K562 (cell line): ENCODE data around the gene LRCH1. TPM values are rescaled to one million over a fixed set of nuclear protein-coding genes. Genes with fewer than 3 reads are reported as not detected.

Experiments used
- ATAC-seq: fragments of 200-7000 bp; cut with Tn5 transposase; 3 replicates; pipeline ENCODE4 v1.9.1; 2020; ENCODE audit warnings: moderate library complexity
- BruUV-seq: library from RNA; stranded (reverse); fragments of 400-500 nt; replicated peaks from 2 replicates; lab custom pipeline; 2021; lab: Mats Ljungman, UMichigan
- CTCF ChIA-PET: fragments of 300-600 bp; formaldehyde crosslinking; extraction: SDS; loops from one replicate; lab custom pipeline; 2021; ENCODE audit warnings: low intra/inter-chr PET ratio; lab: Yijun Ruan, JAX
- POLR2A ChIA-PET: fragments of 300-600, 350-650 bp; sonication (Branson Sonifier 250); formaldehyde crosslinking; extraction: SDS; loops from one replicate; lab custom pipeline; 2021; ENCODE audit warnings: antibody characterized with exemption, inconsistent platforms; lab: Yijun Ruan, JAX
- DNase-seq, 4 experiments: peaks; one replicate each; pipeline versions ENCODE4 v3.0.0 to v3.0.0-alpha.2; 2011 to 2018; ENCODE audit warnings: low spot score in 3 of 4, mixed read lengths in 3 of 4; ENCODE audit errors: extremely low read depth in 1 of 4
- FAIRE-seq: peaks from 2 replicates; lab custom pipeline; 2011; peaks lifted over from hg19 to GRCh38; lab: Jason Lieb, UNC
- H2AFZ ChIP-seq: 2 replicates; pipeline ENCODE4 v1.6.0; 2011; ENCODE audit warnings: low read depth, low read length, control low read depth, inconsistent platforms
- H3K27ac ChIP-seq: fragments of 200-600 bp; 3 replicates; pipeline ENCODE4 v1.8.0; 2011; ENCODE audit warnings: low read depth, mild to moderate bottlenecking, control low read depth, inconsistent platforms, low read length, moderate library complexity, mixed read lengths; ENCODE audit errors: extremely low read depth
- H3K27me3 ChIP-seq, 2 experiments: fragments of 300-600 bp in 1 of 2; 2 replicates in 1 of 2; 3 replicates in 1 of 2; pipeline versions ENCODE4 v1.6.0 to v1.8.0; 2011; ENCODE audit warnings: inconsistent platforms in 2 of 2, low read length in 2 of 2, mild to moderate bottlenecking in 1 of 2, mixed read lengths in 1 of 2, moderate library complexity in 1 of 2; ENCODE audit not compliant: control insufficient read depth in 2 of 2, insufficient read depth in 2 of 2
- H3K36me3 ChIP-seq: fragments of 300-600 bp; 3 replicates; pipeline ENCODE4 v1.8.0; 2011; ENCODE audit warnings: mild to moderate bottlenecking, low read length, inconsistent platforms; ENCODE audit not compliant: control insufficient read depth, insufficient read depth
- H3K4me1 ChIP-seq, 2 experiments: fragments of 200-600 bp in 1 of 2; replicated peaks in 1 of 2; 2 replicates in 1 of 2; 3 replicates in 1 of 2; pipeline versions ENCODE4 v1.5.1 to v1.8.0; 2011; ENCODE audit warnings: inconsistent platforms in 2 of 2, low read length in 2 of 2, mild to moderate bottlenecking in 1 of 2, mixed read lengths in 1 of 2, moderate library complexity in 1 of 2; ENCODE audit not compliant: control insufficient read depth in 2 of 2, insufficient read depth in 2 of 2
- H3K4me2 ChIP-seq: 2 replicates; pipeline ENCODE4 v1.6.1; 2011; ENCODE audit warnings: low read length, control low read depth, inconsistent platforms, mixed read lengths; ENCODE audit not compliant: insufficient read depth
- H3K4me3 ChIP-seq: fragments of 200-600 bp; sonication (generic), shearing (Covaris generic); 2 replicates; pipeline ENCODE4 v1.5.1; 2016; ENCODE audit warnings: control low read depth, inconsistent platforms
- H3K79me2 ChIP-seq: fragments of 200-600 bp; 3 replicates; pipeline ENCODE4 v1.8.0; 2011; ENCODE audit warnings: low read length, inconsistent platforms; ENCODE audit not compliant: control insufficient read depth, insufficient read depth
- H3K9ac ChIP-seq, 2 experiments: 2 replicates each; pipeline versions ENCODE4 v1.6.0 to v1.6.1; 2011; ENCODE audit warnings: low read depth in 2 of 2, low read length in 2 of 2, control low read depth in 1 of 2, inconsistent platforms in 1 of 2, mild to moderate bottlenecking in 1 of 2, mixed read lengths in 1 of 2; ENCODE audit not compliant: insufficient read depth in 1 of 2
- H3K9me1 ChIP-seq: one replicate; pipeline ENCODE4 v1.6.0; 2011; ENCODE audit warnings: inconsistent platforms, mild to moderate bottlenecking, low read length, moderate library complexity; ENCODE audit not compliant: control insufficient read depth, insufficient read depth
- H3K9me3 ChIP-seq: replicated peaks from 2 replicates; pipeline ENCODE4 v1.5.1; 2011; ENCODE audit warnings: low read depth, low read length, inconsistent platforms; ENCODE audit not compliant: control insufficient read depth, insufficient read depth
- H4K20me1 ChIP-seq: replicated peaks from 2 replicates; pipeline ENCODE4 v1.6.1; 2011; ENCODE audit warnings: low read length, inconsistent platforms, mixed read lengths; ENCODE audit not compliant: control insufficient read depth, insufficient read depth
- CHD1 ChIP-seq: fragments of 200-600 bp; sonication (generic); IDR thresholded peaks from one replicate; pipeline ENCODE4 v1.6.1; 2012; ENCODE audit warnings: mild to moderate bottlenecking, moderate library complexity, low read length, inconsistent platforms
- HNRNPUL1 ChIP-seq: fragments of 200-400 bp; formaldehyde crosslinking; IDR thresholded peaks from 2 replicates; pipeline ENCODE4 v1.6.1; 2017; ENCODE audit warnings: low read length
- KAT7 ChIP-seq: sonication (generic); formaldehyde crosslinking; IDR thresholded peaks from 2 replicates; pipeline ENCODE4 v1.8.0; 2022; ENCODE audit warnings: missing genetic modification reagents, mild to moderate bottlenecking, borderline replicate concordance
- MAZ ChIP-seq, 2 experiments: fragments of 450-650 bp in 1 of 2; sonication (generic) in 1 of 2; formaldehyde crosslinking; IDR thresholded peaks in 1 of 2; conservative IDR thresholded peaks in 1 of 2; 2 replicates each; pipeline versions ENCODE4 v1.4.0 to v1.5.0; 2020; ENCODE audit warnings: mild to moderate bottlenecking in 1 of 2, missing genetic modification reagents in 1 of 2
- NCOA6 ChIP-seq: fragments of 450-650 bp; IDR thresholded peaks from 2 replicates; pipeline ENCODE4 v1.6.1; 2017; ENCODE audit warnings: mild to moderate bottlenecking
- NR2F6 ChIP-seq: fragments of 450-650 bp; formaldehyde crosslinking; IDR thresholded peaks from 2 replicates; pipeline ENCODE4 v1.4.0; 2020; ENCODE audit warnings: mild to moderate bottlenecking
- PYGO2 ChIP-seq: fragments of 450-650 bp; IDR thresholded peaks from 2 replicates; pipeline ENCODE4 v1.6.1; 2016; ENCODE audit warnings: mild to moderate bottlenecking, missing genetic modification characterization, moderate library complexity, missing compliant biosample characterization
- ZNF589 ChIP-seq: fragments of 200-800 bp; sonication (Bioruptor generic); IDR thresholded peaks from 2 replicates; pipeline ENCODE4 v1.6.1; 2016; ENCODE audit warnings: low read depth, missing genetic modification characterization, missing compliant biosample characterization
- WGBS: fragments of 100-300 bp; shearing (Covaris generic); methylation state at CpG from one replicate; pipeline ENCODE4 v1.1.6; 2016; ENCODE audit warnings: low coverage, mixed read lengths; ENCODE audit not compliant: insufficient coverage; ENCODE audit errors: missing lambda C conversion rate; 5-methylcytosine and 5-hydroxymethylcytosine counted together
- in situ Hi-C: fragments of 300-500 bp; cut with MboI; formaldehyde crosslinking; loops from 4 replicates; pipeline ENCODE4 v1.15.0; 2018; ENCODE audit warnings: inconsistent platforms, mixed read lengths
- intact Hi-C: fragments of 100-400 bp; cut with micrococcal nuclease; formaldehyde crosslinking; loops from 2 replicates; pipeline ENCODE4 v1.14.2; 2022
- polyA plus RNA-seq, 8 experiments: library from polyadenylated mRNA; depleted of rRNA in 4 of 8; stranded (reverse) in 5 of 8; unstranded in 3 of 8; fragments of >200 nt; fragmentation: Nextera tagmentation in 2 of 8; fragmentation: Illumina TruSeq in 1 of 8; extraction: Ambion mirVana in 2 of 8; extraction: Trizol in 1 of 8; gene quantifications; 2 replicates each; pipeline versions ENCODE4 v1.2.1 to v1.2.3, GENCODE V29; 2011 to 2014; ENCODE audit warnings: inconsistent platforms in 1 of 8, missing spikeins in 1 of 8
- total RNA-seq, 7 experiments: library from RNA; depleted of rRNA in 6 of 7; stranded (reverse); fragments of >200 nt in 6 of 7; fragmentation: Illumina TruSeq in 2 of 7; extraction: Trizol in 2 of 7; gene quantifications; 2 replicates each; pipeline versions ENCODE4 v1.2.1 to v1.2.3, GENCODE V29; 2011 to 2021; ENCODE audit warnings: low replicate concordance in 1 of 7
- TF ChIP-seq, protein P1 (sequence below): fragments of 250-450 bp; sonication (Bioruptor Pico); IDR thresholded peaks from 2 replicates; pipeline ENCODE4 v1.5.0; 2022; ENCODE audit warnings: mild to moderate bottlenecking

The LRCH1 gene
- total and polyA plus RNA-seq, 9 of the 15 experiments (the other 6 are each of a cell fraction or from before 2014, with no cell fraction given), result 1.1 to 6.8 (median 3.7) TPM

DNA sequence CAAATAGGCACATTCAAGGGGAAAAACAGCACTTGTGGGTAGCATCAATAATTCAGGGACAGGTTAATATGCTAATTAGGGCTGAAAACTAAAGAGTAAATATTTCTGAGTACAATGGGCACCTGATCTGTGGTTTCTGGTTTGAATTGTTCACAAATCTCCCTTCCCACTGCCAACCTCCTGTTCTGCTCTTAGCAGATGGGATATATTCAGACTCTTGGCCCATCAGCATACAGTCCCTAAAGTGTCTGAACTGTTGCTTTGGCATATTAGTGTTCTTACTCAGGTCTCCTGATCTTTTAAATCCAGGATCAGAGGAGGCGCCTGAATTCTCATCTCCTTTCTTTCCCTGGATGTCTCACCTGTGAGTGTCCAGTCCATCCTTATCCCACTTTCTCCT is 8.2 kb upstream of the LRCH1 start:
- no peak overlapping the region for H3K27ac ChIP-seq
- 0% methylated on average over 1 of the region's 1 CpG for WGBS
- no peak overlapping the region for H2AFZ ChIP-seq
- BruUV-seq, result no TSS peak
- FAIRE-seq, result no peak
- ChIA-PET CTCF (no interaction called here), POLR2A (no interaction called here)
- no peak overlapping the region for H3K9ac ChIP-seq
- H3K79me2 ChIP-seq, result no peaks in the 10 kb centered on the region
- DNase-seq, result no peak
- H3K36me3 ChIP-seq, result no peaks in the 10 kb centered on the region
- no peak overlapping the region for H3K4me2 ChIP-seq
- no peak overlapping the region for H3K4me3 ChIP-seq
- in situ Hi-C loops, result no loop called here
- H3K9me3 ChIP-seq, result no peaks in the 10 kb centered on the region
- no peaks in the 10 kb centered on the region for H3K4me1 ChIP-seq
- no peak for ATAC-seq
- intact Hi-C loops, result no loop called here
- TF ChIP-seq MAZ (CRISPR knock-in tag; conservative IDR thresholded peaks at IDR 0.05 in 1 of 2, IDR thresholded peaks at IDR 0.05 in 1 of 2), result no peak
- TF ChIP-seq PYGO2 (tag), result no peak
- TF ChIP-seq CHD1, result no peak
- no peak for TF ChIP-seq KAT7
- no peak for TF ChIP-seq NR2F6 (CRISPR knock-in tag)
- TF ChIP-seq HNRNPUL1, result no peak
- no peak for TF ChIP-seq ZNF589
- TF ChIP-seq NCOA6, result no peak
- TF ChIP-seq, protein P1, sequence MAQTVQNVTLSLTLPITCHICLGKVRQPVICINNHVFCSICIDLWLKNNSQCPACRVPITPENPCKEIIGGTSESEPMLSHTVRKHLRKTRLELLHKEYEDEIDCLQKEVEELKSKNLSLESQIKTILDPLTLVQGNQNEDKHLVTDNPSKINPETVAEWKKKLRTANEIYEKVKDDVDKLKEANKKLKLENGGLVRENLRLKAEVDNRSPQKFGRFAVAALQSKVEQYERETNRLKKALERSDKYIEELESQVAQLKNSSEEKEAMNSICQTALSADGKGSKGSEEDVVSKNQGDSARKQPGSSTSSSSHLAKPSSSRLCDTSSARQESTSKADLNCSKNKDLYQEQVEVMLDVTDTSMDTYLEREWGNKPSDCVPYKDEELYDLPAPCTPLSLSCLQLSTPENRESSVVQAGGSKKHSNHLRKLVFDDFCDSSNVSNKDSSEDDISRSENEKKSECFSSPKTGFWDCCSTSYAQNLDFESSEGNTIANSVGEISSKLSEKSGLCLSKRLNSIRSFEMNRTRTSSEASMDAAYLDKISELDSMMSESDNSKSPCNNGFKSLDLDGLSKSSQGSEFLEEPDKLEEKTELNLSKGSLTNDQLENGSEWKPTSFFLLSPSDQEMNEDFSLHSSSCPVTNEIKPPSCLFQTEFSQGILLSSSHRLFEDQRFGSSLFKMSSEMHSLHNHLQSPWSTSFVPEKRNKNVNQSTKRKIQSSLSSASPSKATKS (CRISPR knock-in tag), result no peak
- peaks cover 2 to 6% of the 10 kb centered on the region in 2 experiments; a peak in 3 of 5 replicates for H3K27me3 ChIP-seq
- no peaks in the 10 kb centered on the region for H4K20me1 ChIP-seq
- H3K9me1 ChIP-seq, result no peaks in the 10 kb centered on the region
